Measurements from ENCODE around the gene OVCA2.

- TF ChIP-seq EZH2 (IDR thresholded peaks at IDR 0.05) (no peak), POLR2AphosphoS5 (IDR thresholded peaks at IDR 0.05; ENCODE audit: borderline replicate concordance, low read depth, low read length) (no peak)
Observed at GRCh38 chr17:2064980-2065785, 23.4 kb downstream of the OVCA2 start.
